HCT116 (cell line): ENCODE results near the gene MYCBP2. TPM values are rescaled to one million over a fixed set of nuclear protein-coding genes. Genes with fewer than 3 reads are reported as not detected.

Source experiments
- ATAC-seq: fragments of 200-7000 bp; cut with Tn5 transposase; 2 replicates; pipeline ENCODE4 v1.9.1; 2020; ENCODE audit warnings: mild to moderate bottlenecking, moderate library complexity
- BruUV-seq: library from RNA; stranded (reverse); fragments of 400-500 nt; replicated peaks from 2 replicates; lab custom pipeline; 2021; lab: Mats Ljungman, UMichigan
- CTCF ChIA-PET: fragments of 300-600 bp; sonication (Branson Sonifier 250); formaldehyde crosslinking; loops from one replicate; lab custom pipeline; 2021; ENCODE audit warnings: antibody characterized with exemption; lab: Charles Lee
- POLR2A ChIA-PET: fragments of 300-600, 350-600 bp; sonication (Branson Sonifier 250); formaldehyde crosslinking; loops from one replicate; lab custom pipeline; 2021; ENCODE audit warnings: antibody characterized with exemption; lab: Charles Lee
- RAD21 ChIA-PET, 2 experiments: fragments of 300-600 bp; sonication (Branson Sonifier 250); formaldehyde crosslinking; loops; one replicate each; lab custom pipeline; 2023; ENCODE audit warnings: low total read pairs in 2 of 2; ENCODE audit not compliant: uncharacterized antibody in 2 of 2, unreplicated experiment in 2 of 2, low non-redundant PET in 1 of 2; lab: Charles Lee
- DNase-seq: peaks from one replicate; pipeline ENCODE4 v3.0.0-alpha.2; 2010; ENCODE audit warnings: low read depth, low spot score
- H2AFZ ChIP-seq: fragments of 200-600 bp; shearing (Covaris generic), sonication (generic); 2 replicates; pipeline ENCODE4 v1.6.1; 2017; ENCODE audit warnings: low read depth, mixed run types, mixed read lengths, antibody characterized with exemption, low read length; ENCODE audit not compliant: poor library complexity, severe bottlenecking
- H3K27ac ChIP-seq: 2 replicates; pipeline ENCODE4 v1.5.1; 2012; ENCODE audit warnings: low read depth, low read length
- H3K27me3 ChIP-seq: fragments of 200-600 bp; sonication (generic); 2 replicates; pipeline ENCODE4 v1.6.1; 2016; ENCODE audit warnings: mixed run types, low read length, mixed read lengths; ENCODE audit not compliant: insufficient read depth
- H3K36me3 ChIP-seq, 2 experiments: fragments of 200-500 bp in 1 of 2; fragments of 200-600 bp in 1 of 2; sonication (Bioruptor generic) in 1 of 2; sonication (generic) in 1 of 2; 2 replicates each; pipeline versions ENCODE4 v1.5.1 to v1.6.1; 2014 to 2016; ENCODE audit warnings: low read length in 2 of 2, inconsistent platforms in 1 of 2, mixed read lengths in 1 of 2, mixed run types in 1 of 2; ENCODE audit not compliant: insufficient read depth in 2 of 2, control insufficient read depth in 1 of 2
- H3K4me1 ChIP-seq, 2 experiments: fragments of 200-600 bp in 1 of 2; sonication (generic) in 1 of 2; 2 replicates each; pipeline versions ENCODE4 v1.5.1 to v1.6.1; 2012 to 2017; ENCODE audit warnings: low read length in 2 of 2, inconsistent platforms in 1 of 2, mild to moderate bottlenecking in 1 of 2, mixed read lengths in 1 of 2, mixed run types in 1 of 2, moderate library complexity in 1 of 2; ENCODE audit not compliant: insufficient read depth in 2 of 2, control insufficient read depth in 1 of 2
- H3K4me2 ChIP-seq: fragments of 200-600 bp; sonication (generic); 2 replicates; pipeline ENCODE4 v1.6.1; 2017; ENCODE audit warnings: mixed run types, low read length, mixed read lengths
- H3K4me3 ChIP-seq, 2 experiments: fragments of 200-600 bp in 1 of 2; sonication (generic) in 1 of 2; replicated peaks in 1 of 2; 2 replicates each; pipeline ENCODE4 v1.5.1; 2011 to 2016; ENCODE audit warnings: low read length in 2 of 2, control low read depth in 1 of 2, low read depth in 1 of 2, mild to moderate bottlenecking in 1 of 2, mixed read lengths in 1 of 2, mixed run types in 1 of 2
- H3K79me2 ChIP-seq: fragments of 200-600 bp; sonication (generic); 2 replicates; pipeline ENCODE4 v1.6.1; 2017; ENCODE audit warnings: mild to moderate bottlenecking, mixed run types, low read length, moderate library complexity, mixed read lengths; ENCODE audit not compliant: insufficient read depth
- H3K9ac ChIP-seq: fragments of 200-600 bp; sonication (generic); 2 replicates; pipeline ENCODE4 v1.6.1; 2016; ENCODE audit warnings: low read length, mixed read lengths
- H3K9me2 ChIP-seq: fragments of 200-600 bp; sonication (generic), shearing (Covaris generic); 2 replicates; pipeline ENCODE4 v1.6.1; 2017; ENCODE audit warnings: mixed run types, mild to moderate bottlenecking, moderate library complexity; ENCODE audit not compliant: insufficient read depth
- H3K9me3 ChIP-seq, 2 experiments: fragments of 200-500 bp in 1 of 2; fragments of 200-600 bp in 1 of 2; sonication (Bioruptor generic) in 1 of 2; sonication (generic) in 1 of 2; 2 replicates each; pipeline ENCODE4 v1.6.1; 2014 to 2017; ENCODE audit warnings: low read length in 2 of 2, mixed read lengths in 2 of 2, inconsistent platforms in 1 of 2, low read depth in 1 of 2, mild to moderate bottlenecking in 1 of 2, mixed run types in 1 of 2, moderate library complexity in 1 of 2; ENCODE audit not compliant: control insufficient read depth in 1 of 2, insufficient read depth in 1 of 2
- H4K20me1 ChIP-seq: fragments of 200-600 bp; sonication (generic), shearing (Covaris generic); 2 replicates; pipeline ENCODE4 v1.6.1; 2017; ENCODE audit warnings: mixed run types, mild to moderate bottlenecking, moderate library complexity; ENCODE audit not compliant: insufficient read depth
- ATF3 ChIP-seq: IDR thresholded peaks from 2 replicates; pipeline ENCODE4 v1.6.1; 2012
- CBX3 ChIP-seq: IDR thresholded peaks from 2 replicates; pipeline ENCODE4 v1.6.1; 2012; ENCODE audit warnings: low read depth
- CEBPB ChIP-seq: IDR thresholded peaks from 2 replicates; pipeline ENCODE4 v1.6.1; 2012; ENCODE audit warnings: low read depth
- EGR1 ChIP-seq: IDR thresholded peaks from 2 replicates; pipeline ENCODE4 v1.6.1; 2012; ENCODE audit warnings: low read depth
- ELF1 ChIP-seq: IDR thresholded peaks from 2 replicates; pipeline ENCODE4 v1.6.1; 2012; ENCODE audit warnings: low read depth, borderline replicate concordance
- EZH2 ChIP-seq: fragments of 200-600 bp; sonication (generic); IDR thresholded peaks from 2 replicates; pipeline ENCODE4 v1.6.1; 2017; ENCODE audit warnings: antibody characterized with exemption, mixed run types
- EZH2phosphoT487 ChIP-seq: fragments of 200-600 bp; IDR thresholded peaks from 2 replicates; pipeline ENCODE4 v1.6.1; 2018; ENCODE audit warnings: antibody characterized with exemption, borderline replicate concordance
- FOSL1 ChIP-seq: IDR thresholded peaks from 2 replicates; pipeline ENCODE4 v1.6.1; 2012; ENCODE audit warnings: low read depth
- JUND ChIP-seq: IDR thresholded peaks from 2 replicates; pipeline ENCODE4 v1.6.1; 2012
- MAX ChIP-seq: IDR thresholded peaks from 2 replicates; pipeline ENCODE4 v1.6.1; 2012
- POLR2A ChIP-seq: IDR thresholded peaks from 2 replicates; pipeline ENCODE4 v1.7.0; 2011; ENCODE audit warnings: borderline replicate concordance; ENCODE audit not compliant: insufficient read depth, insufficient read length; ENCODE audit errors: extremely low read depth
- POLR2AphosphoS5 ChIP-seq: IDR thresholded peaks from 2 replicates; pipeline ENCODE4 v1.6.1; 2011; ENCODE audit warnings: mild to moderate bottlenecking, low read depth, low read length, moderate library complexity
- RAD21 ChIP-seq: IDR thresholded peaks from 2 replicates; pipeline ENCODE4 v1.6.1; 2012; ENCODE audit warnings: low read depth, mild to moderate bottlenecking
- REST ChIP-seq: IDR thresholded peaks from 2 replicates; pipeline ENCODE4 v1.6.1; 2012; ENCODE audit warnings: low read depth
- SIN3A ChIP-seq: IDR thresholded peaks from 2 replicates; pipeline ENCODE4 v1.6.1; 2012; ENCODE audit warnings: low read depth
- SP1 ChIP-seq: IDR thresholded peaks from 2 replicates; pipeline ENCODE4 v1.6.1; 2012; ENCODE audit warnings: low read depth
- SRF ChIP-seq: IDR thresholded peaks from 2 replicates; pipeline ENCODE4 v1.6.1; 2012; ENCODE audit warnings: low read depth
- TCF7L2 ChIP-seq: IDR thresholded peaks from 2 replicates; pipeline ENCODE4 v1.7.0; 2011; ENCODE audit warnings: borderline replicate concordance, inconsistent platforms; ENCODE audit not compliant: insufficient read depth, insufficient read length; ENCODE audit errors: extremely low read depth
- ZBTB33 ChIP-seq: IDR thresholded peaks from 2 replicates; pipeline ENCODE4 v1.6.1; 2011; ENCODE audit warnings: mild to moderate bottlenecking, low read length, moderate library complexity; ENCODE audit not compliant: insufficient replicate concordance; ENCODE audit errors: extremely low read depth
- ZNF274 ChIP-seq: fragments of 200-500 bp; sonication (Bioruptor generic); IDR thresholded peaks from 2 replicates; pipeline ENCODE4 v1.6.1; 2014; ENCODE audit warnings: mild to moderate bottlenecking, low read depth, low read length, inconsistent platforms
- intact Hi-C: fragments of 100-400 bp; cut with micrococcal nuclease; formaldehyde crosslinking; loops from 2 replicates; pipeline ENCODE4 v1.10.0; 2022
- total RNA-seq: library from RNA; stranded (reverse); gene quantifications from one replicate; pipeline ENCODE4 v1.2.1, GENCODE V29; 2021; ENCODE audit not compliant: unreplicated experiment

Gene MYCBP2
- total RNA-seq, 1 experiment from 2014 or later: 48.5 TPM

- no TSS peak for BruUV-seq
- DNase-seq: no peak
- H3K4me1 ChIP-seq: peaks cover 19 to 23% of the 10 kb centered on the region in 2 experiments
- H3K36me3 ChIP-seq: no peaks in the 10 kb centered on the region
- no peak for ATAC-seq
- no peak overlapping the region for H3K9ac ChIP-seq
- no peak overlapping the region for H3K27ac ChIP-seq
- POLR2A ChIA-PET: no interaction called here
- H3K27me3 ChIP-seq: peaks cover 7% of the 10 kb centered on the region; the same call in 1 of the 2 replicates
- no peaks in the 10 kb centered on the region for H3K9me3 ChIP-seq
- TF ChIP-seq FOSL1 (no peak), ELF1 (no peak), CEBPB (no peak), POLR2A (no peak), SRF (no peak), SP1 (no peak), TCF7L2 (no peak), ZNF274 (no peak), SIN3A (no peak), EGR1 (no peak), ATF3 (no peak), JUND (no peak), EZH2 (no peak), ZBTB33 (no peak), RAD21 (no peak), EZH2phosphoT487 (no peak), POLR2AphosphoS5 (no peak), MAX (no peak), REST (no peak), CBX3 (no peak)
- no peak overlapping the region for H3K4me3 ChIP-seq
- CTCF ChIA-PET: no interaction called here
- H4K20me1 ChIP-seq: no peaks in the 10 kb centered on the region
- intact Hi-C loops: no loop called here
- H3K79me2 ChIP-seq: peaks cover 1% of the 10 kb centered on the region; the same call in 1 of the 2 replicates
- no peaks in the 10 kb centered on the region for H3K9me2 ChIP-seq
- RAD21 ChIA-PET: no interaction called here
- no peak overlapping the region for H2AFZ ChIP-seq
- no peak overlapping the region for H3K4me2 ChIP-seq
Measured at GRCh38 chr13:77331421-77331820, 4.5 kb upstream of the MYCBP2 start.
